H1 (cell line): Measurements from ENCODE around the gene FBXL16. TPM values are rescaled to one million over a fixed set of nuclear protein-coding genes. Genes with fewer than 3 reads are reported as not detected.
A peak's percentile ranks its signal among the peaks of the same experiment; 100 is the strongest.

Experiments used
- BACH1 ChIP-seq: IDR thresholded peaks from 2 replicates; pipeline ENCODE4 v1.6.1; 2012; ENCODE audit warnings: low read length, improper control_type of control experiment
- CHD1 ChIP-seq: IDR thresholded peaks from 2 replicates; pipeline ENCODE4 v1.6.1; 2012; ENCODE audit warnings: low read depth, low read length, improper control_type of control experiment
- FOSL1 ChIP-seq: IDR thresholded peaks from 2 replicates; pipeline ENCODE4 v1.6.1; 2011; ENCODE audit warnings: mild to moderate bottlenecking, low read depth, low read length, moderate library complexity; ENCODE audit not compliant: insufficient read depth
- KDM1A ChIP-seq: fragments of 200-600, 300-600 bp; sonication (generic); IDR thresholded peaks from 2 replicates; pipeline ENCODE4 v1.7.1; 2016; ENCODE audit warnings: mild to moderate bottlenecking, low read length, borderline replicate concordance
- SIRT6 ChIP-seq: IDR thresholded peaks from one replicate; pipeline ENCODE4 v1.7.1; 2012; ENCODE audit warnings: low read length, inconsistent platforms
- SIX5 ChIP-seq: IDR thresholded peaks from 2 replicates; pipeline ENCODE4 v1.6.1; 2011; ENCODE audit warnings: mild to moderate bottlenecking, low read depth, low read length
- TAF1 ChIP-seq: IDR thresholded peaks from 2 replicates; pipeline ENCODE4 v1.6.1; 2011; ENCODE audit warnings: mild to moderate bottlenecking, low read depth, low read length
- polyA plus RNA-seq, 7 experiments: library from polyadenylated mRNA; depleted of rRNA in 3 of 7; stranded (reverse) in 5 of 7; unstranded in 2 of 7; fragments of >200 nt in 5 of 7; fragments of 200-250 nt in 2 of 7; gene quantifications; 1 replicate in 5 of 7; 2 replicates in 1 of 7; 4 replicates in 1 of 7; pipeline versions ENCODE4 v1.2.1 to v1.2.3, GENCODE V29; 2011 to 2013; ENCODE audit warnings: missing spikeins in 2 of 7, mixed read lengths in 2 of 7
- total RNA-seq: library from RNA; stranded (reverse); fragmentation: NEBNext Ultra II Directional; extraction: Animal tissue kit (Norgen Biotek cat#: 25700); gene quantifications from 2 replicates; pipeline ENCODE4 v1.2.1, GENCODE V29; 2021
- TF ChIP-seq, protein P1 (sequence below): IDR thresholded peaks from 2 replicates; pipeline ENCODE4 v1.6.1; 2012; ENCODE audit warnings: low read length, inconsistent platforms
- TF ChIP-seq, protein P2 (sequence below): fragments of 300-600 bp; sonication (generic); IDR thresholded peaks from 2 replicates; pipeline ENCODE4 v1.7.1; 2012; ENCODE audit warnings: low read length, moderate library complexity, mild to moderate bottlenecking, inconsistent platforms; ENCODE audit not compliant: insufficient replicate concordance

FBXL16 gene
- total and polyA plus RNA-seq, 2 of the 8 experiments (the other 6 are each of a cell fraction or from before 2014, with no cell fraction given) = 12.5 to 12.8 TPM

DNA sequence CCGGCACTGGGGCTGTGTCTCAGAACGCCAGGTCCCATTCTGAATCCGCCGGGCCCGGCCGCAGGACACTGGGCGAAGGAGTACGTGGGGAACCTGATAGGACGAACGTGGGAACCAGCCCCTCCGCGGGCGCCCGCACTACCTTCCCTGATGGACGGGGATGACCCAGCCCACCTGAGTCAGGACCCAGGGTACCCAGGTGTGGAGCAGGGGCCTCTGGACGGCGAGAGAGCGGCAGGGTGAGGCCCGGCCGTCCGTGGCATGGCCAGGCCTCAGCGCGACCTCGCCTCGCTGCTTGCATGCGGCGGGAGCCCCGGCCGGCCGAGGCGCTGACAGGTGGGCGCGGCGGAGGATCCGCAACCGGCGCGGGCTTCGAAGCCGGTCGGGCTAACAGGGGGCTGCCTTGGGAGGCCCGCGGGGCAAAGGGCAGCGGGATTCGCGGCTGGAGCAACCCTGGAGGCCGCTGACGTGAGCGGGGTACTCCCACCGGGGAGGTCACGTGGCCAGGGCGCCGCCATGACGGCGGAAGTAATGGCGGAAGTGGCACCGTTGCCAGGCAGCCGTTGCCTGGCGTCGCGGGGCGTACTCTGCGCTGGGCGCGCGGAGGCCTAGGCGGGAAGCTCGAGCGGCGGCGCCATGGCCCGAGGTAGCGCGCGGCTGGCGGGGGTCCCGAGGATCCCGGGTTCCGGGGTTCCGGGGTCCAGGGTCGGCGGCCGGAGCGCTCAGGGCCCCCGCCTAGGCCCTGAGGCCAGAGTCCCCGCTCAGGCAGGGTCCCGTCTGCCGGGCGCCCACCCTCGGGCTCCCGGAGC lies 56.6 kb downstream of the FBXL16 start, which contains the start of gene WDR90 (continued):
- TF ChIP-seq, protein P1, sequence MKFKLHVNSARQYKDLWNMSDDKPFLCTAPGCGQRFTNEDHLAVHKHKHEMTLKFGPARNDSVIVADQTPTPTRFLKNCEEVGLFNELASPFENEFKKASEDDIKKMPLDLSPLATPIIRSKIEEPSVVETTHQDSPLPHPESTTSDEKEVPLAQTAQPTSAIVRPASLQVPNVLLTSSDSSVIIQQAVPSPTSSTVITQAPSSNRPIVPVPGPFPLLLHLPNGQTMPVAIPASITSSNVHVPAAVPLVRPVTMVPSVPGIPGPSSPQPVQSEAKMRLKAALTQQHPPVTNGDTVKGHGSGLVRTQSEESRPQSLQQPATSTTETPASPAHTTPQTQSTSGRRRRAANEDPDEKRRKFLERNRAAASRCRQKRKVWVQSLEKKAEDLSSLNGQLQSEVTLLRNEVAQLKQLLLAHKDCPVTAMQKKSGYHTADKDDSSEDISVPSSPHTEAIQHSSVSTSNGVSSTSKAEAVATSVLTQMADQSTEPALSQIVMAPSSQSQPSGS = no peak
- TF ChIP-seq KDM1A (no peak), CHD1 (no peak), SIRT6 (no peak), SIX5 (no peak), TAF1 (0 out of 2 replicates have a peak, but pooled peaks have one; percentile 52), BACH1 (no peak), FOSL1 (no peak)
- TF ChIP-seq, protein P2, sequence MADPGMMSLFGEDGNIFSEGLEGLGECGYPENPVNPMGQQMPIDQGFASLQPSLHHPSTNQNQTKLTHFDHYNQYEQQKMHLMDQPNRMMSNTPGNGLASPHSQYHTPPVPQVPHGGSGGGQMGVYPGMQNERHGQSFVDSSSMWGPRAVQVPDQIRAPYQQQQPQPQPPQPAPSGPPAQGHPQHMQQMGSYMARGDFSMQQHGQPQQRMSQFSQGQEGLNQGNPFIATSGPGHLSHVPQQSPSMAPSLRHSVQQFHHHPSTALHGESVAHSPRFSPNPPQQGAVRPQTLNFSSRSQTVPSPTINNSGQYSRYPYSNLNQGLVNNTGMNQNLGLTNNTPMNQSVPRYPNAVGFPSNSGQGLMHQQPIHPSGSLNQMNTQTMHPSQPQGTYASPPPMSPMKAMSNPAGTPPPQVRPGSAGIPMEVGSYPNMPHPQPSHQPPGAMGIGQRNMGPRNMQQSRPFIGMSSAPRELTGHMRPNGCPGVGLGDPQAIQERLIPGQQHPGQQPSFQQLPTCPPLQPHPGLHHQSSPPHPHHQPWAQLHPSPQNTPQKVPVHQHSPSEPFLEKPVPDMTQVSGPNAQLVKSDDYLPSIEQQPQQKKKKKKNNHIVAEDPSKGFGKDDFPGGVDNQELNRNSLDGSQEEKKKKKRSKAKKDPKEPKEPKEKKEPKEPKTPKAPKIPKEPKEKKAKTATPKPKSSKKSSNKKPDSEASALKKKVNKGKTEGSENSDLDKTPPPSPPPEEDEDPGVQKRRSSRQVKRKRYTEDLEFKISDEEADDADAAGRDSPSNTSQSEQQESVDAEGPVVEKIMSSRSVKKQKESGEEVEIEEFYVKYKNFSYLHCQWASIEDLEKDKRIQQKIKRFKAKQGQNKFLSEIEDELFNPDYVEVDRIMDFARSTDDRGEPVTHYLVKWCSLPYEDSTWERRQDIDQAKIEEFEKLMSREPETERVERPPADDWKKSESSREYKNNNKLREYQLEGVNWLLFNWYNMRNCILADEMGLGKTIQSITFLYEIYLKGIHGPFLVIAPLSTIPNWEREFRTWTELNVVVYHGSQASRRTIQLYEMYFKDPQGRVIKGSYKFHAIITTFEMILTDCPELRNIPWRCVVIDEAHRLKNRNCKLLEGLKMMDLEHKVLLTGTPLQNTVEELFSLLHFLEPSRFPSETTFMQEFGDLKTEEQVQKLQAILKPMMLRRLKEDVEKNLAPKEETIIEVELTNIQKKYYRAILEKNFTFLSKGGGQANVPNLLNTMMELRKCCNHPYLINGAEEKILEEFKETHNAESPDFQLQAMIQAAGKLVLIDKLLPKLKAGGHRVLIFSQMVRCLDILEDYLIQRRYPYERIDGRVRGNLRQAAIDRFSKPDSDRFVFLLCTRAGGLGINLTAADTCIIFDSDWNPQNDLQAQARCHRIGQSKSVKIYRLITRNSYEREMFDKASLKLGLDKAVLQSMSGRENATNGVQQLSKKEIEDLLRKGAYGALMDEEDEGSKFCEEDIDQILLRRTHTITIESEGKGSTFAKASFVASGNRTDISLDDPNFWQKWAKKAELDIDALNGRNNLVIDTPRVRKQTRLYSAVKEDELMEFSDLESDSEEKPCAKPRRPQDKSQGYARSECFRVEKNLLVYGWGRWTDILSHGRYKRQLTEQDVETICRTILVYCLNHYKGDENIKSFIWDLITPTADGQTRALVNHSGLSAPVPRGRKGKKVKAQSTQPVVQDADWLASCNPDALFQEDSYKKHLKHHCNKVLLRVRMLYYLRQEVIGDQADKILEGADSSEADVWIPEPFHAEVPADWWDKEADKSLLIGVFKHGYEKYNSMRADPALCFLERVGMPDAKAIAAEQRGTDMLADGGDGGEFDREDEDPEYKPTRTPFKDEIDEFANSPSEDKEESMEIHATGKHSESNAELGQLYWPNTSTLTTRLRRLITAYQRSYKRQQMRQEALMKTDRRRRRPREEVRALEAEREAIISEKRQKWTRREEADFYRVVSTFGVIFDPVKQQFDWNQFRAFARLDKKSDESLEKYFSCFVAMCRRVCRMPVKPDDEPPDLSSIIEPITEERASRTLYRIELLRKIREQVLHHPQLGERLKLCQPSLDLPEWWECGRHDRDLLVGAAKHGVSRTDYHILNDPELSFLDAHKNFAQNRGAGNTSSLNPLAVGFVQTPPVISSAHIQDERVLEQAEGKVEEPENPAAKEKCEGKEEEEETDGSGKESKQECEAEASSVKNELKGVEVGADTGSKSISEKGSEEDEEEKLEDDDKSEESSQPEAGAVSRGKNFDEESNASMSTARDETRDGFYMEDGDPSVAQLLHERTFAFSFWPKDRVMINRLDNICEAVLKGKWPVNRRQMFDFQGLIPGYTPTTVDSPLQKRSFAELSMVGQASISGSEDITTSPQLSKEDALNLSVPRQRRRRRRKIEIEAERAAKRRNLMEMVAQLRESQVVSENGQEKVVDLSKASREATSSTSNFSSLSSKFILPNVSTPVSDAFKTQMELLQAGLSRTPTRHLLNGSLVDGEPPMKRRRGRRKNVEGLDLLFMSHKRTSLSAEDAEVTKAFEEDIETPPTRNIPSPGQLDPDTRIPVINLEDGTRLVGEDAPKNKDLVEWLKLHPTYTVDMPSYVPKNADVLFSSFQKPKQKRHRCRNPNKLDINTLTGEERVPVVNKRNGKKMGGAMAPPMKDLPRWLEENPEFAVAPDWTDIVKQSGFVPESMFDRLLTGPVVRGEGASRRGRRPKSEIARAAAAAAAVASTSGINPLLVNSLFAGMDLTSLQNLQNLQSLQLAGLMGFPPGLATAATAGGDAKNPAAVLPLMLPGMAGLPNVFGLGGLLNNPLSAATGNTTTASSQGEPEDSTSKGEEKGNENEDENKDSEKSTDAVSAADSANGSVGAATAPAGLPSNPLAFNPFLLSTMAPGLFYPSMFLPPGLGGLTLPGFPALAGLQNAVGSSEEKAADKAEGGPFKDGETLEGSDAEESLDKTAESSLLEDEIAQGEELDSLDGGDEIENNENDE = no peak
